Measurements from ENCODE around the gene OSTF1. TPM values are rescaled to one million over a fixed set of nuclear protein-coding genes. Genes with fewer than 3 reads are reported as not detected.

The OSTF1 gene
- total and polyA plus RNA-seq, 4 donors: 27.5 to 36.3 (median 31.0) TPM

GRCh38 chr9:75131700-75132099 lies 43.4 kb downstream of the OSTF1 start:
- H3K36me3 ChIP-seq (ENCODE audit: control insufficient read depth, insufficient read depth, low read length): no peaks in the 10 kb centered on the region
- WGBS (ENCODE audit: insufficient coverage): 100% methylated on average over 1 of the region's 3 CpGs

GRCh38 chr9:75132244-75132643 lies 43.9 kb downstream of the OSTF1 start:
- WGBS (ENCODE audit: insufficient coverage): 94% methylated on average over 2 of the region's 4 CpGs
- Histone ChIP-seq H3K4me3 (ENCODE audit: low read depth, low read length) (no peak overlapping the region), H3K4me1 (ENCODE audit: control insufficient read depth, insufficient read depth, low read length) (no peaks in the 10 kb centered on the region), H3K27ac (ENCODE audit: low read depth, low read length) (no peak overlapping the region), H3K9me3 (ENCODE audit: control insufficient read depth, insufficient read depth, low read length) (no peaks in the 10 kb centered on the region), H3K36me3 (ENCODE audit: control insufficient read depth, insufficient read depth, low read length) (no peaks in the 10 kb centered on the region), H3K27me3 (ENCODE audit: control insufficient read depth, insufficient read depth, low read length) (no peaks in the 10 kb centered on the region)
- DNase-seq (ENCODE audit: low read depth in 4 of 6, low spot score in 6 of 6): no peak

More at GRCh38 chr9:75131700-75132099, 43.4 kb downstream of the OSTF1 start:
- no peak for DNase-seq (ENCODE audit: low read depth in 4 of 6, low spot score in 6 of 6)
- no peak overlapping the region for H3K4me3 ChIP-seq (ENCODE audit: low read depth, low read length)
- H3K4me1 ChIP-seq (ENCODE audit: control insufficient read depth, insufficient read depth, low read length): no peaks in the 10 kb centered on the region
- no peaks in the 10 kb centered on the region for H3K27me3 ChIP-seq (ENCODE audit: control insufficient read depth, insufficient read depth, low read length)
- H3K27ac ChIP-seq (ENCODE audit: low read depth, low read length): no peak overlapping the region
- no peaks in the 10 kb centered on the region for H3K9me3 ChIP-seq (ENCODE audit: control insufficient read depth, insufficient read depth, low read length)

DNA sequence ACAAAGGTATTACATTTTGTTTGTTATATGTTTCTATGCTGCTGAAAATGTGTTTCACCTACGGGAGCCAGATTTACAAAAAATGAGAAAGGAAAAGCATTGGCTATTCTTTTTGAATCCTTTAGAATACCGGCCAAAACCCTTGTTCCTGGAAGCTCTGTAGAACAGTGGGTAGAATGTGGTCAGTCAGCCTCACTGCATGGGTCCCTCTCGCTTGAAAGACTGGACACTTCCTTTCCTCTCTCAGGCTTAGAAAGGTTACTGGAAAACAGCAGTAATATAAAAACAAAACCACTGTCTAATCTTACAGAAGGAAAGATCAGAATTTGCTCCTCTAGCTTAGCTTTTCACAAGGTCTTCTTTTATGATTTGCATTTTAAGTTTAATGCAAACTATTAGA lies 45.1 kb downstream of the OSTF1 start:
- Histone ChIP-seq H3K9me3 (ENCODE audit: control insufficient read depth, insufficient read depth, low read length) (no peaks in the 10 kb centered on the region), H3K36me3 (ENCODE audit: control insufficient read depth, insufficient read depth, low read length) (no peaks in the 10 kb centered on the region), H3K4me3 (ENCODE audit: low read depth, low read length) (no peak overlapping the region), H3K27me3 (ENCODE audit: control insufficient read depth, insufficient read depth, low read length) (no peaks in the 10 kb centered on the region), H3K4me1 (ENCODE audit: control insufficient read depth, insufficient read depth, low read length) (no peaks in the 10 kb centered on the region), H3K27ac (ENCODE audit: low read depth, low read length) (no peak overlapping the region)
- 57% methylated on average over 1 of the region's 3 CpGs for WGBS (ENCODE audit: insufficient coverage)
- peak in 1 of 6 donors; percentile 16 for DNase-seq (ENCODE audit: low read depth in 4 of 6, low spot score in 6 of 6)

- H3K4me3 ChIP-seq (ENCODE audit: low read depth, low read length): no peak overlapping the region
- DNase-seq (ENCODE audit: low read depth in 4 of 6, low spot score in 6 of 6): no peak
- no peaks in the 10 kb centered on the region for H3K9me3 ChIP-seq (ENCODE audit: control insufficient read depth, insufficient read depth, low read length)
- WGBS (ENCODE audit: insufficient coverage): no CpG with 5 or more reads among the region's 2 CpGs
- H3K36me3 ChIP-seq (ENCODE audit: control insufficient read depth, insufficient read depth, low read length): no peaks in the 10 kb centered on the region
- H3K27me3 ChIP-seq (ENCODE audit: control insufficient read depth, insufficient read depth, low read length): no peaks in the 10 kb centered on the region
- no peak overlapping the region for H3K27ac ChIP-seq (ENCODE audit: low read depth, low read length)
- H3K4me1 ChIP-seq (ENCODE audit: control insufficient read depth, insufficient read depth, low read length): no peaks in the 10 kb centered on the region
These were observed 46.2 kb downstream of the OSTF1 start for GRCh38 chr9:75134495-75134894.

GRCh38 chr9:75138260-75139040 lies 50.1 kb downstream of the OSTF1 start:
- no peaks in the 10 kb centered on the region for H3K36me3 ChIP-seq (ENCODE audit: control insufficient read depth, insufficient read depth, low read length)
- H3K27ac ChIP-seq (ENCODE audit: low read depth, low read length): no peak overlapping the region
- no peaks in the 10 kb centered on the region for H3K9me3 ChIP-seq (ENCODE audit: control insufficient read depth, insufficient read depth, low read length)
- DNase-seq (ENCODE audit: low read depth in 4 of 6, low spot score in 6 of 6): no peak
- WGBS (ENCODE audit: insufficient coverage): no CpG with 5 or more reads among the region's 1 CpG
- no peaks in the 10 kb centered on the region for H3K27me3 ChIP-seq (ENCODE audit: control insufficient read depth, insufficient read depth, low read length)
- no peak overlapping the region for H3K4me3 ChIP-seq (ENCODE audit: low read depth, low read length)
- H3K4me1 ChIP-seq (ENCODE audit: control insufficient read depth, insufficient read depth, low read length): no peaks in the 10 kb centered on the region

DNA sequence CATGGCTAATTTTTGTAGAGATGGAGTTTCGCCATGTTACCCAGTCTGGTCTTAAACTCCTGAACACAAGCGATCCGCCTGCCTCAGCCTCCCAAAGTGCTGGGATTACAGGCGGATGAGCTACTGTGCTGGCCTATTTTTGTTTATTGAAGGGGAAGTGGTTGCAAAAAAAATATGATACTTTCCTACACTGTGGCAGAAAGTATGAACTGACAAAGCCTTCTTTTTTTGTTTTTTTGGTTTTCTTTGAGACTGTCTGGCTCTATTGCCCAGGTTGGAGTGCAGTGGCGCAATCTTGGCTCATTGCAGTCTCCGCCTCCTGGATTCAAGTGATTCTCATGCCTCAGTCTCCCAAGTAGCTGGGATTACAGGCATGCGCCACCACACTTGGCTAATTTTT lies 50.9 kb downstream of the OSTF1 start:
- WGBS (ENCODE audit: insufficient coverage): 98% methylated on average over 5 of the region's 7 CpGs
- H3K4me3 ChIP-seq (ENCODE audit: low read depth, low read length): no peak overlapping the region
- H3K4me1 ChIP-seq (ENCODE audit: control insufficient read depth, insufficient read depth, low read length): no peaks in the 10 kb centered on the region
- no peaks in the 10 kb centered on the region for H3K27me3 ChIP-seq (ENCODE audit: control insufficient read depth, insufficient read depth, low read length)
- no peak overlapping the region for H3K27ac ChIP-seq (ENCODE audit: low read depth, low read length)
- H3K9me3 ChIP-seq (ENCODE audit: control insufficient read depth, insufficient read depth, low read length): no peaks in the 10 kb centered on the region
- no peak for DNase-seq (ENCODE audit: low read depth in 4 of 6, low spot score in 6 of 6)
- no peaks in the 10 kb centered on the region for H3K36me3 ChIP-seq (ENCODE audit: control insufficient read depth, insufficient read depth, low read length)

- peak in 1 of 6 donors; percentile 4 for DNase-seq (ENCODE audit: low read depth in 4 of 6, low spot score in 6 of 6)
- H3K36me3 ChIP-seq (ENCODE audit: control insufficient read depth, insufficient read depth, low read length): no peaks in the 10 kb centered on the region
- no peak overlapping the region for H3K4me3 ChIP-seq (ENCODE audit: low read depth, low read length)
- no peak overlapping the region for H3K27ac ChIP-seq (ENCODE audit: low read depth, low read length)
- no peaks in the 10 kb centered on the region for H3K9me3 ChIP-seq (ENCODE audit: control insufficient read depth, insufficient read depth, low read length)
- no peaks in the 10 kb centered on the region for H3K4me1 ChIP-seq (ENCODE audit: control insufficient read depth, insufficient read depth, low read length)
- WGBS (ENCODE audit: insufficient coverage): 37% methylated on average over 2 of the region's 3 CpGs
- H3K27me3 ChIP-seq (ENCODE audit: control insufficient read depth, insufficient read depth, low read length): no peaks in the 10 kb centered on the region
These were observed 51.9 kb downstream of the OSTF1 start for GRCh38 chr9:75140261-75140660.

DNA sequence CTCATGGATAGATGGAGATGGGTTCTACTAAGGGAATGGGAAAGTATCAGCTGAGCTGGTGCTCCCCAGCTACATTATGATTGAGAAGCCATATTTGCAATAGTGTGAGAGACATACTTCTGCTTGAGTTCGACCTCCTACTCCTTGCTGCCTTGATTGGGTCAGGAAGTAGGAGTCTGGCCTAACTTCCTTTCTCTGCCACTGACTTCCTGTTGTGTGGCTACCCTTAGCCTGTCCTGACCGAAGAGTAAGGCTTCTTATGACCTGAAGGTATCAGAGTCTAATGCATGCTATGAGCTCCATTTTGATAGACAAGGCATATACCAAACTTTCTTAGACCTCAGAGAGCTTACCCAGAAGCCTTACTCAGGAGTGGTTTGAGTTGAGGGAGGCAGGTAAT lies 53.9 kb downstream of the OSTF1 start:
- no peak for DNase-seq (ENCODE audit: low read depth in 4 of 6, low spot score in 6 of 6)
- 82% methylated on average over 1 of the region's 2 CpGs for WGBS (ENCODE audit: insufficient coverage)
- Histone ChIP-seq H3K9me3 (ENCODE audit: control insufficient read depth, insufficient read depth, low read length) (no peaks in the 10 kb centered on the region), H3K36me3 (ENCODE audit: control insufficient read depth, insufficient read depth, low read length) (no peaks in the 10 kb centered on the region), H3K27ac (ENCODE audit: low read depth, low read length) (no peak overlapping the region), H3K4me1 (ENCODE audit: control insufficient read depth, insufficient read depth, low read length) (no peaks in the 10 kb centered on the region), H3K4me3 (ENCODE audit: low read depth, low read length) (no peak overlapping the region), H3K27me3 (ENCODE audit: control insufficient read depth, insufficient read depth, low read length) (no peaks in the 10 kb centered on the region)

DNA sequence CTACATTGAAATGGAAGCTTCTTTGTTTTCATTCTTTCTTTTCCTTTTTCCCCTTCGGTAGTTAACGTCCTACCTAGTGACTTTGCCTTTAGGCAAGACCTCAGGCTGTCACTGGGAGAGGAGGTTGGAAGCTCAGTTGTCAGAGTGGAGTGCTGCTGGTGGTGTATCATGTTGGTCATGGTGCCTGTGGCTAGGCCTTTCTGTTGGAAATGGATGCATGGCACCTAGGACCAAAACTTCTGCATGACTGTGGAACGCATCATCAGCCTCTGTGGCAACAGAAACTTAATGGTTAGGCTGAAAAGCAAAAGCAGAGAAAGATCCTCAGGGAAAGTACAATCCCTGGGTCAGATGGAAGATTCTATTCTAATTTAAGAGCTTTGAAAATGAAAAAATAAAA lies 57.9 kb downstream of the OSTF1 start:
- H3K27ac ChIP-seq (ENCODE audit: low read depth, low read length): no peak overlapping the region
- no peaks in the 10 kb centered on the region for H3K9me3 ChIP-seq (ENCODE audit: control insufficient read depth, insufficient read depth, low read length)
- H3K27me3 ChIP-seq (ENCODE audit: control insufficient read depth, insufficient read depth, low read length): no peaks in the 10 kb centered on the region
- no peaks in the 10 kb centered on the region for H3K36me3 ChIP-seq (ENCODE audit: control insufficient read depth, insufficient read depth, low read length)
- H3K4me3 ChIP-seq (ENCODE audit: low read depth, low read length): no peak overlapping the region
- no peaks in the 10 kb centered on the region for H3K4me1 ChIP-seq (ENCODE audit: control insufficient read depth, insufficient read depth, low read length)
- no peak for DNase-seq (ENCODE audit: low read depth in 4 of 6, low spot score in 6 of 6)
- 100% methylated on average over 2 of the region's 3 CpGs for WGBS (ENCODE audit: insufficient coverage)

GRCh38 chr9:75147638-75148037 lies 59.3 kb downstream of the OSTF1 start:
- no peaks in the 10 kb centered on the region for H3K9me3 ChIP-seq (ENCODE audit: control insufficient read depth, insufficient read depth, low read length)
- no peaks in the 10 kb centered on the region for H3K27me3 ChIP-seq (ENCODE audit: control insufficient read depth, insufficient read depth, low read length)
- H3K4me1 ChIP-seq (ENCODE audit: control insufficient read depth, insufficient read depth, low read length): no peaks in the 10 kb centered on the region
- DNase-seq (ENCODE audit: low read depth in 4 of 6, low spot score in 6 of 6): no peak
- no peak overlapping the region for H3K4me3 ChIP-seq (ENCODE audit: low read depth, low read length)
- WGBS (ENCODE audit: insufficient coverage): 50% methylated on average over 1 of the region's 4 CpGs
- H3K27ac ChIP-seq (ENCODE audit: low read depth, low read length): no peak overlapping the region
- H3K36me3 ChIP-seq (ENCODE audit: control insufficient read depth, insufficient read depth, low read length): no peaks in the 10 kb centered on the region
